Astrocyte (in vitro differentiated cells and primary cell): Measurements from ENCODE around the gene WDR86. TPM values are rescaled to one million over a fixed set of nuclear protein-coding genes. Genes with fewer than 3 reads are reported as not detected.

Source experiments
- DNase-seq: peaks from one replicate; pipeline ENCODE4 v3.0.0-alpha.2; 2010; ENCODE audit warnings: low read depth
- FAIRE-seq: peaks from 2 replicates; lab custom pipeline; 2011; peaks lifted over from hg19 to GRCh38; lab: Jason Lieb, UNC
- H2AFZ ChIP-seq: 2 replicates; pipeline ENCODE4 v1.6.0; 2012; ENCODE audit warnings: low read depth, low read length, inconsistent platforms
- H3K27ac ChIP-seq: 2 replicates; pipeline ENCODE4 v1.5.1; 2011; ENCODE audit warnings: low read depth, low read length, inconsistent platforms
- H3K27me3 ChIP-seq: 2 replicates; pipeline ENCODE4 v1.6.0; 2011; ENCODE audit warnings: low read length, inconsistent platforms; ENCODE audit not compliant: insufficient read depth
- H3K36me3 ChIP-seq: 2 replicates; pipeline ENCODE4 v1.5.1; 2011; ENCODE audit warnings: low read length, inconsistent platforms; ENCODE audit not compliant: insufficient read depth
- H3K4me1 ChIP-seq: 2 replicates; pipeline ENCODE4 v1.5.1; 2011; ENCODE audit warnings: low read length, inconsistent platforms; ENCODE audit not compliant: insufficient read depth
- H3K4me2 ChIP-seq: 2 replicates; pipeline ENCODE4 v1.6.0; 2012; ENCODE audit warnings: low read length, inconsistent platforms
- H3K4me3 ChIP-seq: 2 replicates; pipeline ENCODE4 v1.5.1; 2011; ENCODE audit warnings: low read depth, mild to moderate bottlenecking, low read length, inconsistent platforms; ENCODE audit not compliant: insufficient read depth
- H3K79me2 ChIP-seq: 2 replicates; pipeline ENCODE4 v1.6.0; 2012; ENCODE audit warnings: mild to moderate bottlenecking, low read length, inconsistent platforms; ENCODE audit not compliant: insufficient read depth
- H3K9ac ChIP-seq: 2 replicates; pipeline ENCODE4 v1.6.0; 2012; ENCODE audit warnings: mild to moderate bottlenecking, low read length, inconsistent platforms
- H3K9me3 ChIP-seq: 2 replicates; pipeline ENCODE4 v1.5.1; 2012; ENCODE audit warnings: low read depth, mild to moderate bottlenecking, low read length, inconsistent platforms; ENCODE audit not compliant: insufficient read depth
- H4K20me1 ChIP-seq: 2 replicates; pipeline ENCODE4 v1.6.0; 2012; ENCODE audit warnings: low read length, inconsistent platforms; ENCODE audit not compliant: insufficient read depth
- H3K27ac Mint-ChIP-seq: one replicate; pipeline ENCODE4 v1.8.0; 2021; ENCODE audit warnings: mild to moderate bottlenecking, mixed read lengths; ENCODE audit not compliant: unreplicated experiment
- H3K27me3 Mint-ChIP-seq: one replicate; pipeline ENCODE4 v1.8.0; 2021; ENCODE audit warnings: low read depth, mixed read lengths; ENCODE audit not compliant: unreplicated experiment
- H3K36me3 Mint-ChIP-seq: one replicate; pipeline ENCODE4 v1.8.0; 2021; ENCODE audit warnings: low read depth, mixed read lengths; ENCODE audit not compliant: unreplicated experiment
- H3K4me1 Mint-ChIP-seq: one replicate; pipeline ENCODE4 v1.8.0; 2021; ENCODE audit warnings: low read depth, mixed read lengths; ENCODE audit not compliant: unreplicated experiment
- H3K4me3 Mint-ChIP-seq: one replicate; pipeline ENCODE4 v1.8.0; 2021; ENCODE audit warnings: mild to moderate bottlenecking, moderate library complexity, mixed read lengths; ENCODE audit not compliant: unreplicated experiment
- H3K9me3 Mint-ChIP-seq: one replicate; pipeline ENCODE4 v1.8.0; 2021; ENCODE audit warnings: mild to moderate bottlenecking, mixed read lengths; ENCODE audit not compliant: unreplicated experiment
- CTCF ChIP-seq: IDR thresholded peaks from 2 replicates; pipeline ENCODE4 v1.5.1; 2011; ENCODE audit warnings: low read depth, mild to moderate bottlenecking, inconsistent platforms, low read length, moderate library complexity; ENCODE audit not compliant: insufficient read depth
- EZH2 ChIP-seq: IDR thresholded peaks from 2 replicates; pipeline ENCODE4 v1.6.1; 2012; ENCODE audit warnings: mild to moderate bottlenecking, low read length, inconsistent platforms; ENCODE audit not compliant: insufficient read depth
- total RNA-seq: library from RNA; stranded (reverse); gene quantifications from 2 replicates; pipeline ENCODE4 v1.2.1, GENCODE V29; 2021

WDR86 gene
- total RNA-seq, 1 donor from 2014 or later, result 3.6 TPM

- no peak overlapping the region for H3K9ac ChIP-seq
- H3K4me3 ChIP-seq, result no peak overlapping the region
- Mint-ChIP-seq H3K4me1 (no peaks in the 10 kb centered on the region), H3K9me3 (peaks cover 3% of the 10 kb centered on the region), H3K27me3 (peaks cover 69% of the 10 kb centered on the region), H3K36me3 (peaks cover 2% of the 10 kb centered on the region), H3K4me3 (no peak overlapping the region), H3K27ac (no peak overlapping the region)
- H3K27me3 ChIP-seq, result peaks cover 25% of the 10 kb centered on the region
- TF ChIP-seq EZH2, result no peak
- no peak for TF ChIP-seq CTCF
- H3K79me2 ChIP-seq, result no peaks in the 10 kb centered on the region
- no peaks in the 10 kb centered on the region for H3K4me1 ChIP-seq
- H3K36me3 ChIP-seq, result no peaks in the 10 kb centered on the region
- FAIRE-seq, result no peak
- H3K9me3 ChIP-seq, result no peaks in the 10 kb centered on the region
- DNase-seq, result no peak
- no peak overlapping the region for H2AFZ ChIP-seq
- H4K20me1 ChIP-seq, result peaks cover 4% of the 10 kb centered on the region
- H3K4me2 ChIP-seq, result no peak overlapping the region
- H3K27ac ChIP-seq, result no peak overlapping the region
Measured at GRCh38 chr7:151387161-151388006, 22.5 kb downstream of the WDR86 start.

- Histone ChIP-seq H3K27ac (no peak overlapping the region), H3K36me3 (no peaks in the 10 kb centered on the region), H3K9me3 (no peaks in the 10 kb centered on the region), H2AFZ (no peak overlapping the region), H4K20me1 (peaks cover 4% of the 10 kb centered on the region), H3K27me3 (peaks cover 31% of the 10 kb centered on the region), H3K4me2 (no peak overlapping the region), H3K4me3 (no peak overlapping the region), H3K4me1 (no peaks in the 10 kb centered on the region), H3K79me2 (no peaks in the 10 kb centered on the region), H3K9ac (no peak overlapping the region)
- Mint-ChIP-seq H3K4me1 (no peaks in the 10 kb centered on the region), H3K36me3 (peaks cover 3% of the 10 kb centered on the region), H3K27me3 (peaks cover 72% of the 10 kb centered on the region), H3K9me3 (peaks cover 3% of the 10 kb centered on the region), H3K4me3 (no peak overlapping the region), H3K27ac (no peak overlapping the region)
- TF ChIP-seq CTCF, result no peak
- no peak for TF ChIP-seq EZH2
- DNase-seq, result no peak
- no peak for FAIRE-seq
Measured at GRCh38 chr7:151386301-151387160, 23.3 kb downstream of the WDR86 start.
